HG03342 (cell line): ENCODE data around the gene SHC2.

Experiments
- ATAC-seq: cut with Tn5 transposase; IDR thresholded peaks from one replicate; pipeline ENCODE4 v1.9.1; 2021; ENCODE audit warnings: mild to moderate bottlenecking, moderate library complexity; ENCODE audit not compliant: unreplicated experiment

Gene SHC2

GRCh38 chr19:375395-376110 is 85.3 kb downstream of the SHC2 start:
- no peak for ATAC-seq

DNA sequence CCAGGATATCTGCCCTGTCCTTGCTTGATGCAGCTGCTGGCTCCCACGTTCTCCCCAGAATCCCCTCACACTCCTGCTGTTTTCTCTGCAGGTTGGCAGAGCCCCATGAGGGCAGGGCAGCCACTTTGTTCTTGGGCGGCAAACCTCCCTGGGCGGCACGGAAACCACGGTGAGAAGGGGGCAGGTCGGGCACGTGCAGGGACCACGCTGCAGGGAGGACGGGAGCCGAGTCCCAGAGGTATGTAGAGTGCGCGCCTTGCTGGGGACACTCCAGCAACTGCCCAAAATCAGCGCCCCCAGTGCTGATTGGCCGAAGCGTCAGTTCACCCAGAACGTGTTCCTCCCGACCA is 86.0 kb downstream of the SHC2 start:
- ATAC-seq, result no peak

DNA sequence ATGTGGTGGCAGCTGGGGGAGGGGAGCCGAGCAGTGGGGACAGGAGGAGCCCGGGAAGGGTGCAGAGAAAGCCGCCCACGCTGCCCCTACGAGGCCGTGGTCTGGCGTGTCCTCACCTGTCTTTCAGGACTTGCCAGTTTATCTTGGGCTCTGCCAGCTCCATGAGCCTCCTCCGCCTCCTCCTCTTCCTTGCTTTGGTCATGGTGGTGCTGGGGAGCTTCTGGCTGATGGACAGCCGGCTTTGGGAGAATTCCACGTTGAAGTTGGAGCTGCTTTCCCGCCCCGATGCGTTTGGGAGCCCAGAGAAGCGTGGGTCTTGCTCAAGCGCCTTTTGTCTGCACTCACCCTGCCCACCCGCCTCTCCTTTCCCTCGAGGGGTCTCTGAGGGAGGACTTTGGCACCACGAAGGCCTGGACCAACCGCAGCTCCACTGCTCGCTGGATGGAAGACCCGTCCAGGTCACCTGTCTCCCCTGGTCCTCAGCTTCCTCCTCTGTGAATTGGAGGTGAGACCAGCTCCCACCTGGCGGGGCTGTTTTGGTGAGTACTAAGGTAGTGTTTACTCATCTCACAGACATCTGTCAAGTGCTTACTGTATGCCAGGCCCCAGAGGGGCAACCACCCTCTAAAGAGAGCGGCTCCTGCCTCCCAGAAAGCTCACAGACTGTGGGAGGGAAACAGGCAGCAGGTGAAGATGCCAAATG is 86.5 kb downstream of the SHC2 start:
- ATAC-seq, result no peak

GRCh38 chr19:373391-374182 is 87.2 kb downstream of the SHC2 start:
- ATAC-seq, result no peak

GRCh38 chr19:372306-372890 is 88.4 kb downstream of the SHC2 start:
- no peak for ATAC-seq

- ATAC-seq, result no peak
These were observed 89.2 kb downstream of the SHC2 start for GRCh38 chr19:371501-372168.

DNA sequence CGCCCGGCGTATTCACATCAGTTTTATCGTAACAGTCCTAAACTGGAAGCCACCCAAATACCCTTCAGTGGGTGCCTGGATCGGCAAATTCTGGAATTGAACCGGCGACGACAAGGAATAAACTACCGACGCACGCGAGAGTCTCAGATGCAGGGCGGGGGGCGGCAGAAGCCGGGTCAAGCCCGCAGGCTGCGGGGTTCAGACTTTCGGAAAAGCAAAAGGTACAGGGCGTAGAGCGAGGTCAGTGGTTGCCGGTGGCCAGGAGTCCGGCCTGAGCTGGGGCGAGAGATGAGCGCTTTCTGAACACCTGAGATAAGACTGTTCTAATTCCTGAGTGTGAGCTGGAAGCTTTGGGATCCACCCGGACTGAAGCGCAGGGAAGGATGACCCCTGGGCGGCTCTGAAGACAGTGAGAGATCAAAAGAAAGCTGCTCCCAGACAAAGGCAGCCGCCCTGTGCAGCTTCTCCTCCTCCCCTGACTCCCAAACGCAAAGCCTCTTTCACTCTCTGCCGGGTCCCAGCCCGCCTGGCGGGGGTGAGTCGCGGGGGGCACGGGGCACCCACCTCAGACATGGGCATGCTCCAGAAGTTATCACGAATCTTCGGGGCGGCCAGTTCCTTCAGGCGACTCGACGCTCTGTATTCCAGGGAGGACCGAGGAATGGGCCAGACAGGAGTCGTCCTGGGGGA is 90.0 kb downstream of the SHC2 start:
- ATAC-seq, result no peak

DNA sequence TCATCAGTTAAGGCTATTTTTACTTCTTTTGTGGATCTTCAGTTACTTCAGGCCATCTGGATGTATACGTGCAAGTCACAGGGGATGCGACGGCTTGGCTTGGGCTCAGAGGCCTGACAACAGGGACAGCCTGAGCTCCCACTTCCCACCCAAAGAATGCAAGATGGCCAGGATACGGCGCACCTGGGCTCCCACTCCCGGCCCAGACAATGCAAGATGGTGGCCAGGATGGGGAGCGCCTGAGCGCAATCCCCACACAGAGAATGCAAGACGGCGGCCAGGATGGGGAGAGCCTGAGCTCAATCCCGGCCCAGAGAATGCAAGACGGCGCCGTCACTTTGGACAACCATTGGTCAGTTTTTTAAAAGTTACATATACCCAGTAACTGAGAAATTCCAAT is 91.0 kb downstream of the SHC2 start:
- no peak for ATAC-seq

- no peak for ATAC-seq
These were observed 91.6 kb downstream of the SHC2 start for GRCh38 chr19:369256-369655.

- ATAC-seq, result no peak
These were observed 92.2 kb downstream of the SHC2 start for GRCh38 chr19:368630-369024.

- ATAC-seq, result no peak
These were observed 92.7 kb downstream of the SHC2 start for GRCh38 chr19:367963-368629.

- no peak for ATAC-seq
These were observed 93.3 kb downstream of the SHC2 start for GRCh38 chr19:367561-367960.

- ATAC-seq, result no peak
These were observed 93.9 kb downstream of the SHC2 start for GRCh38 chr19:366951-367350.
